ENCODE measurements around the gene PANK4. TPM values are rescaled to one million over a fixed set of nuclear protein-coding genes. Genes with fewer than 3 reads are reported as not detected.
"Not testable (repeated sequence)": the region's sequence is repeated elsewhere in the genome, so short reads cannot be mapped to it uniquely, and the experiment has no call there.

PANK4 gene
- total RNA-seq, 1 donor from 2014 or later = 26.3 TPM

GRCh38 chr1:2573250-2573920 lies 47.0 kb upstream of the PANK4 start:
- H2AFZ ChIP-seq (ENCODE audit: low read depth, low read length) = no peak overlapping the region
- H3K4me3 Mint-ChIP-seq (ENCODE audit: unreplicated experiment) = no peak overlapping the region
- no peaks in the 10 kb centered on the region for H3K27me3 ChIP-seq (ENCODE audit: insufficient read depth, low read length)
- TF ChIP-seq EZH2 (IDR thresholded peaks at IDR 0.05; ENCODE audit: insufficient read depth, low read length) (no peak), CTCF (IDR thresholded peaks at IDR 0.05; ENCODE audit: insufficient read depth, low read depth, low read length) (no peak)
- no peaks in the 10 kb centered on the region for H3K9me3 ChIP-seq (ENCODE audit: insufficient read depth, low read depth, low read length)
- H3K36me3 ChIP-seq (ENCODE audit: insufficient read depth, low read length) = no peaks in the 10 kb centered on the region
- H4K20me1 ChIP-seq (ENCODE audit: insufficient read depth, low read length) = no peaks in the 10 kb centered on the region
- H3K79me2 ChIP-seq (ENCODE audit: insufficient read depth, low read length) = no peaks in the 10 kb centered on the region
- no peak overlapping the region for H3K27ac Mint-ChIP-seq (ENCODE audit: unreplicated experiment)
- DNase-seq (ENCODE audit: low read depth) = no peak
- FAIRE-seq = no peak
- H3K36me3 Mint-ChIP-seq (ENCODE audit: low read depth, unreplicated experiment) = no peaks in the 10 kb centered on the region
- H3K9ac ChIP-seq (ENCODE audit: low read length) = no peak overlapping the region
- H3K27ac ChIP-seq (ENCODE audit: low read depth, low read length) = no peak overlapping the region
- no peak overlapping the region for H3K4me2 ChIP-seq (ENCODE audit: low read length)
- peaks cover 4% of the 10 kb centered on the region for H3K9me3 Mint-ChIP-seq (ENCODE audit: unreplicated experiment)
- peaks cover 2% of the 10 kb centered on the region for H3K4me1 Mint-ChIP-seq (ENCODE audit: low read depth, unreplicated experiment)
- H3K4me3 ChIP-seq (ENCODE audit: insufficient read depth, low read depth, low read length) = no peak overlapping the region
- H3K4me1 ChIP-seq (ENCODE audit: insufficient read depth, low read length) = peaks cover 3% of the 10 kb centered on the region
- peaks cover 31% of the 10 kb centered on the region for H3K27me3 Mint-ChIP-seq (ENCODE audit: low read depth, unreplicated experiment)

GRCh38 chr1:2571348-2571747 lies 45.0 kb upstream of the PANK4 start:
- H3K4me1 Mint-ChIP-seq (ENCODE audit: low read depth, unreplicated experiment) = no peaks in the 10 kb centered on the region
- H3K9me3 ChIP-seq (ENCODE audit: insufficient read depth, low read depth, low read length) = no peaks in the 10 kb centered on the region
- H3K4me1 ChIP-seq (ENCODE audit: insufficient read depth, low read length) = no peaks in the 10 kb centered on the region
- no peaks in the 10 kb centered on the region for H3K36me3 ChIP-seq (ENCODE audit: insufficient read depth, low read length)
- no peak for FAIRE-seq
- no peak overlapping the region for H3K4me3 ChIP-seq (ENCODE audit: insufficient read depth, low read depth, low read length)
- H3K9ac ChIP-seq (ENCODE audit: low read length) = no peak overlapping the region
- no peaks in the 10 kb centered on the region for H3K79me2 ChIP-seq (ENCODE audit: insufficient read depth, low read length)
- peaks cover 31% of the 10 kb centered on the region for H3K27me3 Mint-ChIP-seq (ENCODE audit: low read depth, unreplicated experiment)
- H3K27ac ChIP-seq (ENCODE audit: low read depth, low read length) = no peak overlapping the region
- no peak overlapping the region for H3K4me3 Mint-ChIP-seq (ENCODE audit: unreplicated experiment)
- H4K20me1 ChIP-seq (ENCODE audit: insufficient read depth, low read length) = no peaks in the 10 kb centered on the region
- H3K9me3 Mint-ChIP-seq (ENCODE audit: unreplicated experiment) = peaks cover 4% of the 10 kb centered on the region
- H3K27ac Mint-ChIP-seq (ENCODE audit: unreplicated experiment) = no peak overlapping the region
- H2AFZ ChIP-seq (ENCODE audit: low read depth, low read length) = no peak overlapping the region
- DNase-seq (ENCODE audit: low read depth) = no peak
- H3K36me3 Mint-ChIP-seq (ENCODE audit: low read depth, unreplicated experiment) = no peaks in the 10 kb centered on the region
- TF ChIP-seq EZH2 (IDR thresholded peaks at IDR 0.05; ENCODE audit: insufficient read depth, low read length) (no peak), CTCF (IDR thresholded peaks at IDR 0.05; ENCODE audit: insufficient read depth, low read depth, low read length) (no peak)
- no peaks in the 10 kb centered on the region for H3K27me3 ChIP-seq (ENCODE audit: insufficient read depth, low read length)
- no peak overlapping the region for H3K4me2 ChIP-seq (ENCODE audit: low read length)

- FAIRE-seq (no peak), DNase-seq (ENCODE audit: low read depth) (no peak)
- Mint-ChIP-seq H3K4me1 (ENCODE audit: low read depth, unreplicated experiment) (peaks cover 5% of the 10 kb centered on the region), H3K9me3 (ENCODE audit: unreplicated experiment) (peaks cover 4% of the 10 kb centered on the region), H3K27me3 (ENCODE audit: low read depth, unreplicated experiment) (peaks cover 31% of the 10 kb centered on the region), H3K36me3 (ENCODE audit: low read depth, unreplicated experiment) (no peaks in the 10 kb centered on the region), H3K4me3 (ENCODE audit: unreplicated experiment) (no peak overlapping the region), H3K27ac (ENCODE audit: unreplicated experiment) (no peak overlapping the region)
- Histone ChIP-seq H3K4me3 (ENCODE audit: insufficient read depth, low read depth, low read length) (no peak overlapping the region), H3K36me3 (ENCODE audit: insufficient read depth, low read length) (no peaks in the 10 kb centered on the region), H3K27me3 (ENCODE audit: insufficient read depth, low read length) (no peaks in the 10 kb centered on the region), H3K79me2 (ENCODE audit: insufficient read depth, low read length) (no peaks in the 10 kb centered on the region), H3K9me3 (ENCODE audit: insufficient read depth, low read depth, low read length) (no peaks in the 10 kb centered on the region), H4K20me1 (ENCODE audit: insufficient read depth, low read length) (no peaks in the 10 kb centered on the region), H3K4me1 (ENCODE audit: insufficient read depth, low read length) (no peaks in the 10 kb centered on the region), H3K9ac (ENCODE audit: low read length) (no peak overlapping the region), H2AFZ (ENCODE audit: low read depth, low read length) (no peak overlapping the region), H3K27ac (ENCODE audit: low read depth, low read length) (no peak overlapping the region), H3K4me2 (ENCODE audit: low read length) (no peak overlapping the region)
- TF ChIP-seq EZH2 (IDR thresholded peaks at IDR 0.05; ENCODE audit: insufficient read depth, low read length) (no peak), CTCF (IDR thresholded peaks at IDR 0.05; ENCODE audit: insufficient read depth, low read depth, low read length) (no peak)
These were observed 43.9 kb upstream of the PANK4 start for GRCh38 chr1:2570332-2570731.

GRCh38 chr1:2569703-2570102 lies 43.3 kb upstream of the PANK4 start:
- H3K27ac Mint-ChIP-seq (ENCODE audit: unreplicated experiment); H3K27me3 ChIP-seq (ENCODE audit: insufficient read depth, low read length); H3K36me3 ChIP-seq (ENCODE audit: insufficient read depth, low read length); H2AFZ ChIP-seq (ENCODE audit: low read depth, low read length); H3K79me2 ChIP-seq (ENCODE audit: insufficient read depth, low read length); H3K4me3 Mint-ChIP-seq (ENCODE audit: unreplicated experiment); H3K9ac ChIP-seq (ENCODE audit: low read length); H3K4me1 ChIP-seq (ENCODE audit: insufficient read depth, low read length); DNase-seq (ENCODE audit: low read depth); H3K4me3 ChIP-seq (ENCODE audit: insufficient read depth, low read depth, low read length); H3K27ac ChIP-seq (ENCODE audit: low read depth, low read length); H4K20me1 ChIP-seq (ENCODE audit: insufficient read depth, low read length); H3K36me3 Mint-ChIP-seq (ENCODE audit: low read depth, unreplicated experiment); H3K9me3 ChIP-seq (ENCODE audit: insufficient read depth, low read depth, low read length); H3K9me3 Mint-ChIP-seq (ENCODE audit: unreplicated experiment); FAIRE-seq; H3K4me1 Mint-ChIP-seq (ENCODE audit: low read depth, unreplicated experiment); H3K4me2 ChIP-seq (ENCODE audit: low read length): not testable (repeated sequence)
- peaks cover 33% of the 10 kb centered on the region for H3K27me3 Mint-ChIP-seq (ENCODE audit: low read depth, unreplicated experiment)
